GM12878 (cell line): ENCODE data around the gene ATAD5. TPM values are rescaled to one million over a fixed set of nuclear protein-coding genes. Genes with fewer than 3 reads are reported as not detected.

Experiments
- ATAC-seq: fragments of 200-7000 bp; cut with Tn5 transposase; 3 replicates; pipeline ENCODE4 v1.9.1; 2020; ENCODE audit warnings: mild to moderate bottlenecking, moderate library complexity
- BruUV-seq: library from RNA; stranded (reverse); fragments of 400-500 nt; replicated peaks from 2 replicates; lab custom pipeline; 2021; lab: Mats Ljungman, UMichigan
- CTCF ChIA-PET: fragments of 300-600 bp; sonication (Branson Sonifier 250); formaldehyde crosslinking; extraction: SDS; loops from one replicate; lab custom pipeline; 2021; ENCODE audit warnings: inconsistent platforms; lab: Yijun Ruan, JAX
- POLR2A ChIA-PET: fragments of 350-600 bp; formaldehyde crosslinking; extraction: SDS; loops from one replicate; lab custom pipeline; 2021; ENCODE audit warnings: inconsistent platforms; lab: Charles Lee
- RAD21 ChIA-PET: fragments of 300-600 bp; sonication (Branson Sonifier 250); formaldehyde crosslinking; loops from one replicate; lab custom pipeline; 2023; ENCODE audit warnings: antibody characterized with exemption; ENCODE audit not compliant: unreplicated experiment; lab: Charles Lee
- SMC1A ChIA-PET: fragments of 300-600 bp; sonication (Branson Sonifier 250); formaldehyde crosslinking; loops from one replicate; lab custom pipeline; 2023; ENCODE audit not compliant: unreplicated experiment, uncharacterized antibody; lab: Charles Lee
- DNase-seq: peaks from one replicate; pipeline ENCODE4 v3.0.0-alpha.2; 2011; ENCODE audit warnings: low read depth, low spot score
- FAIRE-seq: peaks from 3 replicates; lab custom pipeline; 2011; peaks lifted over from hg19 to GRCh38; lab: Jason Lieb, UNC
- H2AFZ ChIP-seq: 2 replicates; pipeline ENCODE4 v1.6.0; 2011; ENCODE audit warnings: low read depth, low read length, control low read depth; ENCODE audit not compliant: control insufficient read depth
- H3K27ac ChIP-seq: 2 replicates; pipeline ENCODE4 v1.5.1; 2011; ENCODE audit warnings: control low read depth; ENCODE audit not compliant: control insufficient read depth, insufficient read depth
- H3K27me3 ChIP-seq, 2 experiments: replicated peaks in 1 of 2; 2 replicates each; pipeline versions ENCODE4 v1.6.0 to v1.6.1; 2011; ENCODE audit warnings: low read length in 1 of 2; ENCODE audit not compliant: control insufficient read depth in 2 of 2, insufficient read depth in 2 of 2
- H3K36me3 ChIP-seq, 2 experiments: 2 replicates each; pipeline ENCODE4 v1.5.1; 2011; ENCODE audit warnings: low read length in 1 of 2; ENCODE audit not compliant: control insufficient read depth in 2 of 2, insufficient read depth in 2 of 2
- H3K4me1 ChIP-seq: 2 replicates; pipeline ENCODE4 v1.6.1; 2011; ENCODE audit warnings: mild to moderate bottlenecking, low read length, moderate library complexity, mixed read lengths; ENCODE audit not compliant: control insufficient read depth, insufficient read depth
- H3K4me2 ChIP-seq: 2 replicates; pipeline ENCODE4 v1.6.0; 2011; ENCODE audit warnings: control low read depth; ENCODE audit not compliant: control insufficient read depth, insufficient read depth
- H3K4me3 ChIP-seq: fragments of 200-600 bp; sonication (generic); 2 replicates; pipeline ENCODE4 v1.5.1; 2016
- H3K79me2 ChIP-seq: 2 replicates; pipeline ENCODE4 v1.6.0; 2011; ENCODE audit warnings: low read length; ENCODE audit not compliant: control insufficient read depth, insufficient read depth
- H3K9ac ChIP-seq: 2 replicates; pipeline ENCODE4 v1.8.0; 2011; ENCODE audit warnings: low read length, control low read depth, mixed read lengths; ENCODE audit not compliant: control insufficient read depth, insufficient read depth
- H3K9me3 ChIP-seq: replicated peaks from 3 replicates; pipeline ENCODE4 v1.5.1; 2011; ENCODE audit warnings: mild to moderate bottlenecking, low read length; ENCODE audit not compliant: control insufficient read depth, insufficient read depth
- H4K20me1 ChIP-seq: 2 replicates; pipeline ENCODE4 v1.6.0; 2011; ENCODE audit not compliant: control insufficient read depth, insufficient read depth
- BMI1 ChIP-seq: fragments of 450-650 bp; IDR thresholded peaks from 2 replicates; pipeline ENCODE4 v1.6.1; 2016; ENCODE audit warnings: mild to moderate bottlenecking, moderate library complexity, borderline replicate concordance
- CHD1 ChIP-seq: IDR thresholded peaks from 2 replicates; pipeline ENCODE4 v1.6.1; 2012; ENCODE audit warnings: low read depth, low read length, improper control_type of control experiment
- ELK1 ChIP-seq: IDR thresholded peaks from 2 replicates; pipeline ENCODE4 v1.6.1; 2012; ENCODE audit warnings: low read depth, low read length, improper control_type of control experiment
- HDAC2 ChIP-seq: fragments of 200-600 bp; sonication (generic); IDR thresholded peaks from 2 replicates; pipeline ENCODE4 v1.6.1; 2017
- HDAC6 ChIP-seq: fragments of 200-600 bp; sonication (generic); IDR thresholded peaks from one replicate; pipeline ENCODE4 v1.8.0; 2017; ENCODE audit warnings: antibody characterized with exemption; ENCODE audit not compliant: unreplicated experiment
- KDM1A ChIP-seq: fragments of 200-600 bp; sonication (generic); IDR thresholded peaks from 2 replicates; pipeline ENCODE4 v1.6.1; 2016; ENCODE audit warnings: borderline replicate concordance
- NFYA ChIP-seq: IDR thresholded peaks from 2 replicates; pipeline ENCODE4 v1.6.1; 2011; ENCODE audit warnings: low read depth, mild to moderate bottlenecking, low read length, improper control_type of control experiment, borderline replicate concordance
- NRF1 ChIP-seq: conservative IDR thresholded peaks from 2 replicates; pipeline ENCODE4 v1.6.1; 2011; ENCODE audit warnings: mild to moderate bottlenecking, low read depth, low read length, improper control_type of control experiment
- POU2F2 ChIP-seq: IDR thresholded peaks from 3 replicates; pipeline ENCODE4 v1.6.1; 2011; ENCODE audit warnings: low read depth, mild to moderate bottlenecking, low read length, borderline replicate concordance
- RCOR1 ChIP-seq: conservative IDR thresholded peaks from 2 replicates; pipeline ENCODE4 v1.6.1; 2012; ENCODE audit warnings: low read depth, low read length, improper control_type of control experiment
- WRNIP1 ChIP-seq: IDR thresholded peaks from 2 replicates; pipeline ENCODE4 v1.6.1; 2011; ENCODE audit warnings: low read depth, low read length, improper control_type of control experiment, borderline replicate concordance
- WGBS: methylation state at CpG from one replicate; pipeline ENCODE4 v1.1.6; 2016; ENCODE audit warnings: low lambda C conversion rate; ENCODE audit not compliant: insufficient replicate concordance, insufficient coverage; ENCODE audit errors: missing lambda C conversion rate; 5-methylcytosine and 5-hydroxymethylcytosine counted together
- in situ Hi-C: fragments of 300-500 bp; cut with MboI; formaldehyde crosslinking; loops from 9 replicates; pipeline ENCODE4 v1.14.3; 2018; ENCODE audit warnings: mixed read lengths
- intact Hi-C: fragments of 100-400 bp; cut with micrococcal nuclease; formaldehyde crosslinking; loops from one replicate; pipeline ENCODE4 v1.14.2; 2022; ENCODE audit not compliant: unreplicated experiment
- polyA plus RNA-seq, 11 experiments: library from polyadenylated mRNA; depleted of rRNA in 4 of 11; unstranded in 6 of 11; stranded (reverse) in 5 of 11; fragments of >200 nt; fragmentation: Nextera tagmentation in 4 of 11; fragmentation: Illumina TruSeq in 1 of 11; extraction: Ambion mirVana in 4 of 11; extraction: Trizol in 1 of 11; gene quantifications; 1 replicate in 1 of 11; 2 replicates in 10 of 11; pipeline versions ENCODE4 v1.2.1 to v1.2.3, GENCODE V29; 2011 to 2016; ENCODE audit warnings: inconsistent platforms in 2 of 11, missing spikeins in 2 of 11, low read depth in 1 of 11
- total RNA-seq, 4 experiments: library from RNA; depleted of rRNA in 3 of 4; stranded (reverse); fragments of >200 nt in 3 of 4; fragmentation: Illumina TruSeq in 1 of 4; extraction: Trizol in 1 of 4; gene quantifications; 2 replicates each; pipeline versions ENCODE4 v1.2.1 to v1.2.3, GENCODE V29; 2013 to 2021
- TF ChIP-seq, protein P1 (sequence below): fragments of 450-650 bp; IDR thresholded peaks from 2 replicates; pipeline ENCODE4 v1.6.1; 2017; ENCODE audit warnings: borderline replicate concordance

Gene ATAD5
- total and polyA plus RNA-seq, 10 of the 15 experiments (the other 5 are each of a cell fraction or from before 2014, with no cell fraction given): 3.8 to 19.7 (median 13.2) TPM

DNA sequence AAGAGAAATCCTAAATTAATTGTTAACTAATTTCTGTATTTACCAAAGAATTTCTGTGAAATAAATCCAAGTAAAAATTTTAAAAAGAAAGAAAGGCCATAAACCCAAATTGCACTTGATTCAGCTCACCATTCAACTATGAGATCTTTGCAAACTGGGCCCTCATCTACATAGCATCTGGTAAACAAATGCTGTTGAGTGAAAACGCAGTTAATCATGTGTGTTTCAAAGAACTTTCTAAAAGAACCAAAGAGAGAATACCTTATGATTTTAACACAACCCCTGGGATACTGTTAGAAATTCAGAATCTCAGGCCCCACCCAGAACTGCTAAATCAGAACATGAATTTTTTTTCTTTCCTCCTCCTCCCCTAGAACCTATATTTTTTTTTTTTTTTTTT, 23.9 kb upstream of the ATAD5 start:
- Histone ChIP-seq H3K79me2 (peaks cover 46% of the 10 kb centered on the region), H3K36me3 (peaks cover 1 to 23% of the 10 kb centered on the region in 2 experiments), H3K4me1 (peaks cover 47% of the 10 kb centered on the region), H3K4me2 (peak overlapping the region; percentile 13), H3K4me3 (no peak overlapping the region), H4K20me1 (no peaks in the 10 kb centered on the region), H2AFZ (no peak overlapping the region), H3K9ac (no peak overlapping the region; the same call in 1 of the 2 replicates), H3K27ac (peak overlapping the region; percentile 78), H3K9me3 (no peaks in the 10 kb centered on the region; the same call in 2 of the 3 replicates), H3K27me3 (no peaks in the 10 kb centered on the region)
- ChIA-PET POLR2A (interaction anchor here (0.6 to 3.1 kb wide), 3 partner anchors 13 to 204 kb away, joined by 3 to 32 read pairs (median 4); partner anchors contain the start of gene CRLF3), RAD21 (interaction anchor here (0.8 to 4.4 kb wide), 2 partner anchors 17 to 437 kb away, joined by 5 to 35 read pairs; partner anchors contain the start of gene CRLF3), SMC1A (interaction anchor here (0.6 to 6.1 kb wide), 3 partner anchors 13 to 331 kb away, joined by 3 to 43 read pairs (median 30); partner anchors contain the start of genes CRLF3 and GOSR1), CTCF (interaction anchor here (9.9 kb wide), 1 partner anchor 16 kb away, joined by 145 read pairs; the partner anchor contains the start of gene CRLF3)
- intact Hi-C loops (loop anchor here (1.0 kb wide), 1 partner anchor 14 kb away; no protein-coding TSS in a partner anchor), in situ Hi-C loops (no loop called here)
- no peak for DNase-seq
- no peak for FAIRE-seq
- TF ChIP-seq, protein P1, sequence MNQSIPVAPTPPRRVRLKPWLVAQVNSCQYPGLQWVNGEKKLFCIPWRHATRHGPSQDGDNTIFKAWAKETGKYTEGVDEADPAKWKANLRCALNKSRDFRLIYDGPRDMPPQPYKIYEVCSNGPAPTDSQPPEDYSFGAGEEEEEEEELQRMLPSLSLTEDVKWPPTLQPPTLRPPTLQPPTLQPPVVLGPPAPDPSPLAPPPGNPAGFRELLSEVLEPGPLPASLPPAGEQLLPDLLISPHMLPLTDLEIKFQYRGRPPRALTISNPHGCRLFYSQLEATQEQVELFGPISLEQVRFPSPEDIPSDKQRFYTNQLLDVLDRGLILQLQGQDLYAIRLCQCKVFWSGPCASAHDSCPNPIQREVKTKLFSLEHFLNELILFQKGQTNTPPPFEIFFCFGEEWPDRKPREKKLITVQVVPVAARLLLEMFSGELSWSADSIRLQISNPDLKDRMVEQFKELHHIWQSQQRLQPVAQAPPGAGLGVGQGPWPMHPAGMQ: no peak
- TF ChIP-seq NRF1 (no peak), NFYA (no peak), HDAC2 (no peak), POU2F2 (no peak), RCOR1 (no peak), CHD1 (no peak), BMI1 (no peak), WRNIP1 (no peak), KDM1A (no peak), ELK1 (no peak), HDAC6 (no peak)
- WGBS: 53% methylated on average over 1 of the region's 1 CpG
- no peak for ATAC-seq
- BruUV-seq: no TSS peak
